Measurements from ENCODE around the gene CCDC27.

The CCDC27 gene

DNA sequence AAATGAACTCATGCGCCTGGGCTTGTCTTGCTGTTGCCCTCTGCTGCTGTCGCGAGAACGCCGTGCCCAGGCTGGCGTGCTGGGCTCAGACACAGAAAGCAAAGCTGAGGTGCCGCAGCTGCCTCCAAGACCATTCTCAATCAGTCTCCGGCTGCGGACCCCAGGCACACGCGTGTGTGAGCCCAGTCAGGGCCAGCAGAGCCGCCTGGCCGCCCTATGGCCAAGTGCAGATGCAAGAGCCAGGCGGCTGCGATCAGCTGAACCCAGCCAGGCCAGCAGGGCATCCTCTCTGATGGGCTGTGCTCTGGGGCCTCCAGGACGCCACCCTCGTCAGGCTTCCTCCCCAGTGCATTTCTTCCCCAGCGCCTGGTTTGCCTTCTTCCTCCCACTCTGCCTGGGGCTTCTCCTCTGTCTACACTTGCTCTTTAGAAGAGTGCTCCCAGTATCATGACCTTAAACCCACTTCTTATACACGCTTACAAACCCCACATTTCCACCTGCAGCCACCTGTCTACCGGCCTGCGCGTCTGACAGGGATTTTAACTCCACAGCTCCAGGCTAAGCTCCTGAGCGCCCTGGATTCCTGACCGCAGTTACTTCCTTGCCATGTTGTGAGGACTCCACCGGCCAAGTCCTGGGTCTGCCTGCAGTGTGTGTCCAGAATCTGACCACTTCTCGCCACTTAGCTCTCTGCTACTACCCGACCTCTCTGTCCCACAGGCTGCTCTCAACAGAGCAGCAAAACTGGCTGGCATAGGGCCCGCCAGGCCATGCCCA lies 65.8 kb downstream of the CCDC27 start:
- no peak for DNase-seq (ENCODE audit: low read depth)

GRCh38 chr1:3819771-3820200 lies 67.5 kb downstream of the CCDC27 start:
- no peak for TF ChIP-seq CTCF (conservative IDR thresholded peaks at IDR 0.05; ENCODE audit: low read depth, low read length)
- no peak for DNase-seq (ENCODE audit: low read depth)
- no peak overlapping the region for H3K4me3 ChIP-seq (ENCODE audit: low read depth, low read length)

More for the DNA sequence above, 65.8 kb downstream of the CCDC27 start:
- no peak overlapping the region for H3K4me3 ChIP-seq (ENCODE audit: low read depth, low read length)
- TF ChIP-seq CTCF (conservative IDR thresholded peaks at IDR 0.05; ENCODE audit: low read depth, low read length) = no peak

- TF ChIP-seq CTCF (conservative IDR thresholded peaks at IDR 0.05; ENCODE audit: low read depth, low read length) = no peak
- no peak overlapping the region for H3K4me3 ChIP-seq (ENCODE audit: low read depth, low read length)
- no peak for DNase-seq (ENCODE audit: low read depth)
Observed at GRCh38 chr1:3820316-3820715, 68.1 kb downstream of the CCDC27 start.

DNA sequence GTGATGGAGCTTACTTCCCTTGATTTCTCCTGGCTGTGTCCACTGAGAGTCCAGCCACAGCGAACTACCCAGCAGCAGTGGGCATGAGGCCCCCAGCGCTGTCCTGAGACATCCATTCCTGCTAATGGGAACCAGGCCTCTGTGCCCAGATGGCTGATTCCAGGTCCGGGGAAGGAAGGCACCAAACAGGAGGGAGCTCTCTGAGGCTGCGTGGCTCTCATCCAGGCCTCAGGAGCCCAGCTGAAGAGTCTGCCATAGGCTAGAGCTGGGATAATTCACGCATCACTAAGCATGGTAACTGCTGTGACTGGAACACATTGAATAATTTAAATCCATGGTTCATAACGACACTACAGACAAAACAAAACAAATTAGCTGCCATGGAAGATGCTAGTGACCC lies 68.8 kb downstream of the CCDC27 start:
- no peak for TF ChIP-seq CTCF (conservative IDR thresholded peaks at IDR 0.05; ENCODE audit: low read depth, low read length)
- no peak for DNase-seq (ENCODE audit: low read depth)
- H3K4me3 ChIP-seq (ENCODE audit: low read depth, low read length) = no peak overlapping the region

Measured in choroid plexus epithelial cell (primary cell).